NCI-H345 (cell line): ENCODE results near the gene SPATS2.
"Not testable (repeated sequence)": the region's sequence is repeated elsewhere in the genome, so short reads cannot be mapped to it uniquely, and the experiment has no call there.

Source experiments
- DNase-seq: peaks from one replicate; lab custom pipeline; 2025; lab: John Stamatoyannopoulos, UW

Gene SPATS2

GRCh38 chr12:49410818-49411217 is 43.6 kb downstream of the SPATS2 start:
- DNase-seq = no peak

GRCh38 chr12:49413010-49413409 is 45.7 kb downstream of the SPATS2 start:
- no peak for DNase-seq

- DNase-seq = no peak
These were observed 46.5 kb downstream of the SPATS2 start for GRCh38 chr12:49413796-49414195.

- DNase-seq = no peak
These were observed 47.1 kb downstream of the SPATS2 start for GRCh38 chr12:49414364-49414763.

- no peak for DNase-seq
These were observed 48.3 kb downstream of the SPATS2 start for GRCh38 chr12:49415521-49415970.

- DNase-seq = no peak
These were observed 49.6 kb downstream of the SPATS2 start for GRCh38 chr12:49416892-49417291.

GRCh38 chr12:49417558-49417957 is 50.3 kb downstream of the SPATS2 start:
- no peak for DNase-seq

GRCh38 chr12:49420556-49420955 is 53.3 kb downstream of the SPATS2 start:
- DNase-seq = no peak

GRCh38 chr12:49422114-49422513 is 54.9 kb downstream of the SPATS2 start:
- no peak for DNase-seq

GRCh38 chr12:49428793-49429192 is 61.5 kb downstream of the SPATS2 start:
- DNase-seq = no peak

GRCh38 chr12:49432616-49433015 is 65.4 kb downstream of the SPATS2 start:
- no peak for DNase-seq

- not testable (repeated sequence) for DNase-seq
These were observed 69.5 kb downstream of the SPATS2 start for GRCh38 chr12:49436799-49437198.

GRCh38 chr12:49439042-49439441 is 71.8 kb downstream of the SPATS2 start:
- DNase-seq = no peak

GRCh38 chr12:49440035-49440434 is 72.8 kb downstream of the SPATS2 start:
- no peak for DNase-seq

GRCh38 chr12:49442915-49443314 is 75.7 kb downstream of the SPATS2 start:
- no peak for DNase-seq

- DNase-seq = no peak
These were observed 79.3 kb downstream of the SPATS2 start for GRCh38 chr12:49446571-49446970.

- DNase-seq = no peak
These were observed 81.6 kb downstream of the SPATS2 start for GRCh38 chr12:49448858-49449257.

- no peak for DNase-seq
These were observed 84.4 kb downstream of the SPATS2 start for GRCh38 chr12:49451468-49452259.

- no peak for DNase-seq
These were observed 88.2 kb downstream of the SPATS2 start for GRCh38 chr12:49455501-49455900.

GRCh38 chr12:49456131-49456679 is 88.9 kb downstream of the SPATS2 start:
- no peak for DNase-seq

GRCh38 chr12:49458816-49459215 is 91.6 kb downstream of the SPATS2 start:
- no peak for DNase-seq

GRCh38 chr12:49461221-49461620 is 94.0 kb downstream of the SPATS2 start:
- no peak for DNase-seq

GRCh38 chr12:49462083-49462744 is 95.0 kb downstream of the SPATS2 start:
- DNase-seq = no peak
